Left ventricle myocardium superior (tissue), 1 donor: ENCODE data around the gene TNK2. TPM values are rescaled to one million over a fixed set of nuclear protein-coding genes. Genes with fewer than 3 reads are reported as not detected.
"Not testable (repeated sequence)": the region's sequence is repeated elsewhere in the genome, so short reads cannot be mapped to it uniquely, and the experiment has no call there.

Source experiments
- ATAC-seq: fragments of 200-7000 bp; cut with Tn5 transposase; one replicate; pipeline ENCODE4 v1.9.1; 2020; ENCODE audit warnings: mild to moderate bottlenecking, moderate library complexity
- DNase-seq: peaks from one replicate; pipeline ENCODE4 v3.0.0-alpha.2; 2020
- intact Hi-C: fragments of 100-400 bp; cut with micrococcal nuclease; formaldehyde crosslinking; loops from one replicate; pipeline ENCODE4 v1.11.0; 2022
- total RNA-seq: library from RNA; stranded (reverse); fragmentation: NEBNext Ultra II Directional; extraction: Animal tissue kit (Norgen Biotek cat#: 25700); gene quantifications from one replicate; pipeline ENCODE4 v1.2.1, GENCODE V29; 2021
- donor health status: DM: no; HTN: yes; CAD: no; lungs with severe emphysema.

TNK2 gene
- total RNA-seq, 1 donor from 2014 or later, result 28.9 TPM

DNA sequence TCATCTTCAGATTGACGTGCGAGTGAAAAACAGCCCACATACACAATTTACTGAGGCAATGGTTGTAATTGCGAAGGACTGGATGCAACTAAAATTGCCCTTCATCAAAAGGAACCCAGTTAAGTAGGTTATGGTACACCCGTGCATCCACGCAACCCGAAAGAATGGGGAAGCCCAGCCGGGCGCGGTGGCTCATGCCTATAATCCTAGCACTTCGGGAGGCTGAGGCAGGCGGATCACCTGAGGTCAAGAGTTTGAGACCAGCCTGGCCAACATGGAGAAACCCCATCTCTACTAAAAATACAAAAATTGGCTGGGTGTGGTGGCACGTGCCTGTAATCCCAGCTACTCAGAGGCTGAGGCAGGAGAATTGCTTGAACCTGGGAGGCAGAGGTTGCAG, 46.0 kb downstream of the TNK2 start:
- ATAC-seq, DNase-seq: not testable (repeated sequence)
- intact Hi-C loops, result loop anchor here (5.0 kb wide), 1 partner anchor 35 kb away; no protein-coding TSS in a partner anchor

DNA sequence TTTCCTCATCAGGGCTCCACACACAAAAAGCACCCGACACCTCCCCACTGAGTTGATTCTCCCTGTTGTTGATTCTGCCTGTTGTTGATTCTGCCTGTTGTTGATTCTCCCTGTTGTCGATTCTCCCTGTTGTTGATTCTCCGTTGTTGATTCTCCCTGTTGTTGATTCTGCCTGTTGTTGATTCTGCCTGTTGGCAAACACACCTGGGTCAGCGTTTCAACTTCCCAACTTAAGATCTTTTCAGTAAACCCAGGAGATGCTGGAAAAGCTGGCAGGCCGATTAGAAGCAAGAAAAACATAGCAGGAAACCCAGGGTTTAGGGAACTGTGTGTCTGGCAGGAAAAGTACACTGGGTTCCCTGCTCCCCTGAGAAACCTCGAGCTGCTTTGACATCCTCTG, 47.9 kb downstream of the TNK2 start:
- intact Hi-C loops, result loop anchor here (5.0 kb wide), 1 partner anchor 37 kb away; no protein-coding TSS in a partner anchor
- ATAC-seq (no peak), DNase-seq (no peak)

DNA sequence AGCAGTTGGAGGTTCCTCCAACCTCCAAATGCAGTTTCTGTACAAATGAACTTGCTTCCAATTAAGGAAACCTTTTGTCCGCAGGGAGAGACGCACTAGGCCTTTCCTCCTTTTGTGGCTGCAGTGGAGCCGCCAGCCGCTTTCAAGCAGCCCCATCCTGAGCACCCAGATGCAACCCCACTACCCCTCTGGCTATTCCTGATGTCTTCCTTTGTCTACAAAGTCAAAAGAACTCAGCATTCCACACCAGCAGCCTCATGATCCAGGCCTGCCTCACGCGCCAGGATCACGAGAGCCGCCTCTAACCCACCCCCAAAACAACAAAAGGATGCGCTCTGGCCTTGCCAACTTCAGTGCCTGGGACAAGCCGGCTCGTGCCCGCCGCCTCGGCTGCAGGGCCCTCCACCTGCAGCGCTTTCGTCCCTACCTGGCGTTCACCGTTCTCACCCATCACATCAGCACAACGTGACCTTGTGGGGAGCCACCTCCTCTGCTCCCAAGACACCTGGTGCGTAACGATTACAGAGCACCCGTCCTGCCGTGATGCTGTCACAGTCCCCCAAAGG, 48.4 kb downstream of the TNK2 start:
- ATAC-seq (no peak), DNase-seq (no peak)
- intact Hi-C loops, result loop anchor here (5.0 kb wide), 1 partner anchor 37 kb away; no protein-coding TSS in a partner anchor

DNA sequence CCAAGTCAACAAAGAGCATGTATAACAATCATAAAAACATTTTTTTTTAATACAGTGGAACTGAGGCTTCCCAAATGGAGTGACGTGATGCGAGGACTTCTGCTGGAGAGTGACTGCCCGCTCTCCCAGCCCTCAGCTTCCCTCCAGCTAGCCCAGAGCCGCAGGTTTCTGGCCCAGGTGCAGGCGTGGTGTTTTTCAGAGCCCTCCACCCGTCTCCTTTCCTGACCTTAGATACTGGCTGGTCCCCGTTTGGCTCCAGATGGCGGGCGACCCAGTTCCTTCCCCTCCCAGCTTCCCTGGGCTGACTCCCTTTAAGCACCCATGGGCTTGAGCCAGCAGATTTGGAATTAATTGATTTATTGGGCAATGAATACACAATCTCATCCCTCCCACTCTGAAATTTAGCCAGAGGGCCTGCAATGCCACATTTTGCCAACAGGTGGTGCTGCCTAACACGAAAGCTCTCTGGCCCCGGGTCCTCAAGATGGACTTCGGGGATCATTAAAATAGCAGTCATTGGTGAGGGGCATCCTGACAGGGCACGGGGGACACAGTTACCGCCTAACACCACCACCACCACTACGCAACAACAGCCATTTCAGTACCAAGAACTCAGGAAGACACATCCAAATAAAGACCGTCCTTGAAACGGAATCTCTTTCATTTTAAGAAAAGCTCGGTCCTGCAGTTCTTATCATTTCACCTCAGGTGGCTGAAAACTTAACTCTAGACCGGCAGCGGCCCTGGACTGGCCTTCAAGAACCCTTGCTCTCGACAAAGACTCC, 49.1 kb downstream of the TNK2 start:
- ATAC-seq (no peak), DNase-seq (peak; percentile 78)
- intact Hi-C loops, result no loop called here

DNA sequence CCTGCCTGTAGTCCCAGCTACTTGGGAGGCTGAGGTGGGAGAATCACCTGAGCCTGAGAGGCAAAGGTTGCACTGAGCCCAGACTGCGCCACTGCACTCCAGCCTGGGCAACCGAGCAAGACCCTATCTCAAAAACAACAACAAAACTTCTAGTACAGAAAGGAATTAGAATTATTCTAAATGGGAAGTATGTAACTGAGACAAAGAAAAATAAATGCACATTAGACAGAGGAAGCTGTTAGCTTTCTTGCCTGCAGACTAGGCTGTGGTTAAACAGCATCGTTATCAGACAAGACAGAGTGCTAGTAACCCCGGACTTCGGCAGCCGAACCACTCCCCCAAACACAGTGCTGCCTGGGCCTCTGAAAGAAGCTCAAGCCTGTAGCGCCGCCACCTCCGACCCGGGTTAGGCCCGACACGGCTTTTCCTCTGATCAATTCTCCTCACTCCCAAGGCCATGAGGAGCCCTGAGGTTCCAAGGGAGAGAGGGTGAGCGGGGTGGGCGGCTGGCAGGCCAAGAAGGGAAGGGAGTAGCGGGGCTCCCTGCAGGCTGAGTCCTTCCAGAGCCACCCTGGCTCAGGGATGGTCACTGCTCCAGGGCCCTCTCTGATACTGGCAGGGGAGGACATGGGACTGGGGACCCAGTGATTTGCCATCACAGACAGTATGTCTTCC, 51.8 kb downstream of the TNK2 start:
- ATAC-seq, result no peak
- DNase-seq, result peak; percentile 23
- intact Hi-C loops, result no loop called here

DNA sequence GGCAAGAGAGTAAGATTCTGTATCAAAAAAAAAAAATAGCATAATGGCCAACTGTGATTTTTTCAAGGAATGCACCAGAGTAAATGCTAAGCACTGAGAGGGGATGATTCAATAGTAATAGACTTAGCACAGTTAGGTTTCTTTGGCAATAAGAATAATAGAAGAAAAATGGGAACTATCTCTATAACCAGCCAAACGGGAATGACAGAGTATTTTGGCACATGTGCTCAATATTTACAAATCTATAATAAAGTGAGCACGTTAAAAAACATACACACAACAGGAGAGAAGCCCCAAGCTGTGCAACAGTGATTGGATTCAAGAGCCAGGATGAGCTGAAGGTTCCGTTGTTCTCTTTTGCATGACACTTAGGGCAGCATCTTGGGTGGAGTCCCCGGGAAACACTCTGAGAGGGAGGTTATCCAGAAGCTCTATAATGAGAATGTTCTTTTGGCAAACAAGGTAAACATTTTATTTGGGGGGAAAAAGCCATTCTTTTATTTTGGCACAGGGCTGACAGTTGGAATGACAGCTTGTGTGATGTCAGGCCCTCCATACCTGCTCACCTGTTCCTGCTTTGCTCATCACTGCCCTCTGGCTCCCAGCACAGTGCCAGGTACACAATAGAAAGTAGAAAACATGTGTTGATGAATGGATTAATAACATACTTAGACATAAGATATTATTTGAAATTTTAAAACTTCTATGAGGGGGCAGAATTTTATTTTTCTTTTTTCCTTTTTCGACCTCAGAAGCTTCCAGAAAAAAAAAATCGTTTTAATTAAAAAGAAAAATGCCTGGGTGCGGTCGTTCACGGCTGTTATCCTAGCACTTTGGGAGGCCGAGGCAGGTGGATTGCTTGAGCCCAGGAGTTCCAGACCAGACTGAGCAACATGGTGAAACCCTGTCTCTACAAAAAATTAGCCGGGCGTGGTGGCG, 52.6 kb downstream of the TNK2 start:
- ATAC-seq, result no peak
- intact Hi-C loops, result no loop called here
- DNase-seq, result no peak

DNA sequence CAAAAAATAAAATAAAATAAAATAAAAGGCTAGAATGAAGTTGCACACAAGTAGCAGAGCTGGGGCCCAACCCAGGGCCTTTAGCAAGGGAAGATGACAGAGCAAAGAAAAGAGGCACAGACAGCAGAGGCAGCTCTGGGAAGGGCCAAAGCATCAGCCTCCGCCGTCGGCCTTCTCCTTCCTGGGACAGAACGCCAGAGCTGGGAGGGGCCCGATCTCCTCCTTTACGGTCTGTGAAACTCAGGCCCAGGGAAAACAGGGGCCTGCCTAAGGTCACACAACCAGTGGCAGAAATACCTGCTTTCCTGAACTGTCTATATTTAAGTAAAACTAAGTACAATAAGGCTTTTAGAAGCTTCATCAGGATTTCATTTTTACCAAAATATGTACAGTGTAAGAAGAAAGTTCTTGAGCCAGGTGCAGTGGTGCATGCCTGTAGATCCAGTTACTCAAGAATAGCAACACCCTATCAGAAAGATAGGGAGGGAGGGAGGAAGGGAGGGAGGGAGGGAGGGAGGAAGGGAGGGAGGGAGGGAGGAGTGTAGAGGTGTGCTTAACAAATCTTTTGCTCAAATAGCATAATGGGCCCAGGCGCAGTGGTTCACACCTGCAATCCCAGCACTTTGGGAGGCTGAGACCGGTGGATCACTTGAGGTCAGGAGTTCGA, 53.6 kb downstream of the TNK2 start:
- DNase-seq, result peak; percentile 17

DNA sequence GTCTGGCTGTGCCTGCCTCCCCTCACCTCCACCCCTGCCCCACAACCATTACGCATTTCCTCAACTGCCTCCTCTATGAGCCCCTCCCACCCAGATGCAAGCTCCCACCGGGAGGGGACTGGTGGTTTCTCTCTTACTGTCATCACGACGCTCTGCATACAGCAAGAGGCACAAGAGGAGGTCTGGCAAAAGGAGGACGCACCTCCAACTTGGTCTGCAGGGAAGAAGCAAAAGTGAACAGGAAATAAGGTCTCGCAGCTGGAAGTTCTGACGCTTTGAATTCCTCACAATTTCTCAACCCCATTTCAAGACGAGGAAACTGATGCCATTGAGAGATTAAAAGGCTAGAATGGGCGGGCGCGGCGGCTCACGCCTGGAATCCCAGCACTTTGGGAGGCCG, 54.4 kb downstream of the TNK2 start:
- ATAC-seq, result no peak
- intact Hi-C loops, result no loop called here
- no peak for DNase-seq

More for the DNA sequence above, 53.6 kb downstream of the TNK2 start:
- intact Hi-C loops, result no loop called here
- no peak for ATAC-seq

DNA sequence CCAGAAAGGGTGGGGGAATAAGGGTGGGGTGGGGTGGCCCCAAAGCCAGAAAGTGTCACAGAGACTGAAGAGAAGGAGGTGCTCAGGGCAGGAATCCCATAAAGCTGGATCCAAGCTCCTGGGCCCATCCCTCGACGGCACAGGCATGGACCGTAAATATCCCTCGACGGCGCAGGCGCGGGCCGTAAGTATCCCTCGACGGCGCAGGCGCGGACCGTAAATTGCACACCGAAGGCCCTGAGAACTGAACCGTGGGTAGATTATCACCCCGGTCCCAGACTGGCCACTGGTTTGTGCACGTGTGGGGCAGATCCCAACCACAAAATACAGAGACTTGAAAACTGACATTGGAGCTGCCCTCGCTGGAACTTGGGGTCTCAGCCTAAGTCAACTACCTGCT, 55.3 kb downstream of the TNK2 start:
- no peak for ATAC-seq
- DNase-seq, result peak; percentile 8
- intact Hi-C loops, result no loop called here

DNA sequence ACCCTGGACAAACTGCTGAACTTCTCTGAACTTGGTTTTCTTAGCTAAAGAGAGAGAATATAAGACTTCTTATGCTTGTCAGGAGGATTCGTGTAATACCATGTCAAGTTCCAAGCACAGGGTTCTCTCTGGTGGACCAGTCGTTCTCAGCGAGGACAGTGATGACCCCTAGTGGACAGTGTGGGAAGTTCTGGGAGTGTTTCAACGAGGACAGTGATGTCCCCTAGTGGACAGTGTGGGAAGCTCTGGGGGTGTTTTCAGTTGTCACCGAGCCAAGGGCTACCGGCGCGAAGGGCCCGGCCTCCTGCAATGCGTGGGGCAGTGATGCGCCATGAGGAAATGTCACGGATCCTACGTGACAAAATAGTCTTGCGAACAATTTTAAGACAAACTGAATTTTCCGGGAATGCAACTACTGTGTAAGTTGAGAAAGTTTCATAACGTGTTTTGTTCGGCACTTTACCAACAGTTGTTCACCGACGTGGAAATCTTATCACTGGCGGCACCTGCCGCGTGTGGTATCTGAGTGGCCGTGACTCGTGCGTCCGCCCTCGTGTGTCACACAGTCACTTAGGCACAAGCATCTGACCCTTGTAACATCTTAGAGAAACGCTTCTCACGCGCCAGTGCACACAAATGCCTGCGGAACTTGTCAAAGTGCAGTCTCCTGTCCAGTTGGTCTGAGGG, 57.4 kb downstream of the TNK2 start:
- intact Hi-C loops, result no loop called here
- DNase-seq, result peak; percentile 78
- peak; percentile 92 for ATAC-seq

DNA sequence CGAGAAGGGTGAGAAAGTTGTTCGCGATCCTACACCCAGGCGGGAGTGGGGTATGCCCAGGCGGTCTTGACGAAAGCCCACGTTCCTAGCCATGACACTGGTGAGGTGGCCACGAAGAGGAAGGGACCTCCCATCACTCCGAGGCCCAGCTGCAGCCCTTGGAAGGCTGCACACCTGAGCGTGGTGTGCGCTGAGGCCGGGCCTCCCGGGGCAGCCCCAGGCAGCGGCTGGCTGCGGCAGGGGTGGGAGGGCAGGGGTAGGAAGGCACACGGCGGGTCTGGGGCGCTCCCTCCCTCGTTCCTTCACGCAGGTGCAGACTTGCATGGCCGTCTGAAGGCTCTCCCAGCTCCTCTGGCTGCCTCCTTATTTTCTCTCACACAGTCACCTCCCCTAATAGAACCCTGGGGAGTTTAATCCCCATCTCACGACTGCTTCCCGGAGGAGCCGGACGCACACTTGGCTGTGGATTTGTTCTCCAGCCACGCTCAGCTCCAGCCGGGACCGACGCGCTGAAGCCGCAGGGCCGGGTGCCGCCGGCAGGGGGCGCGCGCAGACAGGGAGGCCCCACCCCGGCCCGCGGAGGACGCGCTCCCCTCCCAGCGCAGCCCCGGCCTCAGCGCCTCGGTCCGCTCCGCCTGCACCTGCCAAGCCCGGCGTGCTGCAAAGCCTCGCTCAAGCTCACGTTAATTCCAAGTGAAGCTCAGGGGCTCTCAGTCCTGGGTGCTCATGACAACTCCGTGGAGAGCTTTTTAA, 58.9 kb downstream of the TNK2 start:
- DNase-seq, result peak; percentile 17
- intact Hi-C loops, result no loop called here
- ATAC-seq, result peak; percentile 8

DNA sequence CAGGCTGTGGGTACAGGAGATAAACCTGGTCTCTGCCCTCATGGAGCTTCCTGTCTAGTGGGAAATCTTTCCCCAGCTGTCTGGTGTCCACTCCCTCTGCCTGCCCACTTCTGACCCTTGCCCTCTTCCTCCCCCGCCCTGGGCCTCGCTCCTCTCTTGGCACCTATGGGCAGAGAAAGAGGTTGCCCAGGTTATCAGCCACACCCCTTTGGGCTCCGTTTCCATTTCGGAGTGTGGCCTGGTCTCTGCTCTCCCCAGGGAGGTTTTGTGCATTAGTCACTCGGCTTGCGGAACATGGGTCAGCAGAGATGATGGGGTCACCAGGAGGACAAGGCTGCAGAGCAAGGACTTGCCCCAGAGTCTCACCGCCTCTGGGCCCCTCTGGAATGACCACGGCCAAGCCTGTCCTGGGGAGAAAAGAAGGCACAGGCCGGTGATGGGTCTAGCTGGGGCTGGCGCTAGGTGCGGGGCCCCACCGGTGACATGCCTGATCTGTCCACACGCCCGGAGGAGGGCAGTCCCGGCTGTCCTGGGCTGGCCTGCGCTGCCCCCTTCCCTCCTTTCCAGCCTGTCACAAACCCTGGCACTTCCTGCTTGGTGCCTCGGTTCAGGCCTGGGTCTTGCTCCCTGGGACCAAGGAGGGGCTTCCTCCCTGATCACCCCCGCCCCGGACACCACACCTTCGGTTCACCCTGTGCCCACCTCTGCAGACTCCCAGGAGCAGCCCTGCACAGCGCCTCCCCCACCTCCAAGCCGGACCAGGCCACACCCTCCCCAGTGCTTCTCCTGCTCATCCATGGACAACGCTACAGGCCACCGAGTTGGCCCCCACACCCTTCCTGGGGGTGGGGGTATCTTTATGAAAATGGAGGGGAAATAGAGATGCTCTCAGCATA, 61.0 kb downstream of the TNK2 start:
- DNase-seq (no peak), ATAC-seq (no peak)
- intact Hi-C loops, result no loop called here

DNA sequence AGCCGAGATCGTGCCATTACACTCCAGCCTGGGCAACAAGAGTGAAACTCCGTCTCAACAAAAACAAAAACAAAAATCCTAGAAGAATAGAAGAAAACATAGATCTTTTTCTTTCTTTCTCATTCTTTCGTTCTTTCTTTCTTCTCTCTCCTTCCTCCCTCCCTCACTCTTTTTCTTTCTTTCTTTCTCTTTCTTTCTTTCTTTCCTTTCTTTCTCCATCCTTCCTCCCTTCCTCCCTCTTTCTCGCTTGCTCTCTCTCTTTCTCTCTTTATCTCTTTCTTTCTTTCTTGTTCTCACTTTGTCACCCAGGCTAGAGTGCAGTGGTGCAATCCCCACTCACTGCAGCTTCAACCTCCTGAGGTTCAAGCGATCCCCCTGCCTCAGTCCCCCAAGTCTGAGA, 62.9 kb downstream of the TNK2 start:
- DNase-seq (no peak), ATAC-seq (no peak)
- intact Hi-C loops, result no loop called here

DNA sequence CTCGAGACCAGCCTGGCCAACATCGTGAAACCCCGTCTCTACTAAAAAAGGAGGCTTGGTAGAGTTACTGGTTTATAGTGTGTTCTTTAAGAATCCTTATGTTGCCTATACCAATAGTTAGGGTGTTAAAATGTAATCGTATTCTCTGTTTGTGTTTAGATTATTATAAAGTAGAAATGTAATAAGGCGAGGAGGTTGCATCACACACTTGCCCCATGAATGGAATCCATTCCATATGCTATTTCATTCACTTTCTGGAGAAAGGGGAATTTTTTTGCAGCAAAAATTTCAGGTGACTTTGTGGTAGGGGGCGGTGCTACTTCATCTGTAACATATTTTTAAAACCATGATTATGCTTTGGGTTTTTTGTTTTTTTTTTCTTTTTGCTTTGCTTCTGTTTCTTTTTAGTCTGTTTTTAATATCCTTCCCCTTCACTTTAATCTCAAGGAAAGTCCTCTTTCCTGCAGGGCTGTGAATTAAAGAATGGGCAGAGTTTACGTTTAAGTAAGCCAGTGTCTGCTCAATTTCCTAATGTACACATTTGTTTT, 63.6 kb downstream of the TNK2 start:
- DNase-seq (no peak), ATAC-seq (no peak)
- intact Hi-C loops, result no loop called here

DNA sequence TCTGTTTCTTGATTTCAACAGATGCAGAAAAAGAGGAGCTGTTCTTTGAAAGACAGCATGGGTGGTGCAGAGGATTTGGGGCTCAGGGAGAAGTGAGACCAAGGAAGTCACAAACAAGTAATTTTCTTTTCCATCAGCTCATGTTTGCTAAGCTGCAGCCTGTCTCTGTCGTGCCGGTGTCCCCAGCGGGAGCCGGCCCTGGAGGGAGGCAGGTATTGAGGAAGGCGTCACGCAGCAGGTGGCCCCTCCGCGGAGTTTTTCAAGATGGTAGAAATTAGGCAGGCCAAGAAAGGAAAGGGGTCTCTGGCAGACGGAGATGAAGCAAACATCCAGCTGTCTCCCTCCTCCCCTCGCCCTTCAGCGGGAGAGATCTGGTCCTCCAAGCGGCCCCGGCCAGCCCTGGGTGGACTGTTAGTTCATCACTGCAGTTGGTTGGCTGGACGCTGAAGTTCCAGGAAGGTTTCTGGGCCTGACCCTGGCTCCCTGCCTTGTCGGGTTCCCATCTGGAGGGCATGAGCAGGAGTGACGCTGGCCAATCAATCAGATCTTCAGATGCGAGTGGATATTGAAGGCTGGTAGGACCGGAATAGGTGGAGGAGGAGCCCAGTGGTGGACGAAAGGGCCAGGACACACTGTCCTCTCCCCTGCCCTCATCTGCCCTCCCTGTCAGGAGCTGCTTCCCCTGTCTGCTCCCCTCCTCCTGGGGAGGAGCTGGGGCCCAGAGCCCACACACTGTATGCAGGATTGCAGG, 68.9 kb downstream of the TNK2 start:
- intact Hi-C loops, result no loop called here
- ATAC-seq (no peak), DNase-seq (no peak)

DNA sequence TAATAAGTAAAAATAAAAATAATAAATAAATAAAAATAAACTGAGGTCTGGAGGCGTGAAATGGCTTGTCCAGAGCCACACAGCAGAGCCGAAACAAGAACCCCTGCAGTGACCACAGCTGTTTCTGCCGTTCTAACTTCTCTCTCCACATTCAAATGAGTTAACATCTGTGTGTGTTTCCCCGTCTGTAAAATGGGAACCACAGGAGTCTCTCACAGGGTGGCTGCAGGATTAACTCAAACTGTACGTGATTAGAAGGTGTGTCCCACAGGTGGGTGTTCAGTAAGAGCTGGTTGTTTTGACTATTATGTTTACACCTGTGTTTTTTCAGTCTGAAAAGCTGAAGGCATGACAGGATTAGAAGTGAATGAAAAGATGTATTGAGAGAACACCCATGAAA, 69.6 kb downstream of the TNK2 start:
- DNase-seq (no peak), ATAC-seq (no peak)
- intact Hi-C loops, result no loop called here
